NCI-H69 (cell line): ENCODE measurements around the gene PTPRT.
"Not testable (repeated sequence)": the region's sequence is repeated elsewhere in the genome, so short reads cannot be mapped to it uniquely, and the experiment has no call there.

Source experiments
- DNase-seq: peaks from one replicate; lab custom pipeline; 2025; lab: John Stamatoyannopoulos, UW

Gene PTPRT

GRCh38 chr20:42910808-42911207, 278.9 kb downstream of the PTPRT start:
- DNase-seq: not testable (repeated sequence)

- DNase-seq: no peak
Observed at GRCh38 chr20:42907730-42908129, 282.0 kb downstream of the PTPRT start.

GRCh38 chr20:42906120-42906519, 283.6 kb downstream of the PTPRT start:
- DNase-seq: no peak

GRCh38 chr20:42902509-42902908, 287.2 kb downstream of the PTPRT start:
- no peak for DNase-seq

- no peak for DNase-seq
Observed at GRCh38 chr20:42901689-42902440, 287.8 kb downstream of the PTPRT start.

GRCh38 chr20:42900764-42901163, 288.9 kb downstream of the PTPRT start:
- not testable (repeated sequence) for DNase-seq

- no peak for DNase-seq
Observed at GRCh38 chr20:42895020-42895419, 294.7 kb downstream of the PTPRT start.

GRCh38 chr20:42894483-42894882, 295.2 kb downstream of the PTPRT start:
- DNase-seq: no peak

GRCh38 chr20:42889517-42889916, 300.2 kb downstream of the PTPRT start:
- DNase-seq: no peak

- no peak for DNase-seq
Observed at GRCh38 chr20:42887281-42887680, 302.4 kb downstream of the PTPRT start.

GRCh38 chr20:42886801-42887200, 302.9 kb downstream of the PTPRT start:
- no peak for DNase-seq

GRCh38 chr20:42886046-42886445, 303.7 kb downstream of the PTPRT start:
- DNase-seq: no peak

GRCh38 chr20:42875581-42875980, 314.1 kb downstream of the PTPRT start:
- no peak for DNase-seq

- no peak for DNase-seq
Observed at GRCh38 chr20:42873259-42873658, 316.4 kb downstream of the PTPRT start.

- DNase-seq: no peak
Observed at GRCh38 chr20:42864116-42864515, 325.6 kb downstream of the PTPRT start.

- DNase-seq: no peak
Observed at GRCh38 chr20:42862446-42862845, 327.3 kb downstream of the PTPRT start.

- DNase-seq: no peak
Observed at GRCh38 chr20:42857446-42857845, 332.3 kb downstream of the PTPRT start.

- DNase-seq: no peak
Observed at GRCh38 chr20:42855896-42856295, 333.8 kb downstream of the PTPRT start.

- DNase-seq: no peak
Observed at GRCh38 chr20:42852691-42853090, 337.0 kb downstream of the PTPRT start.

GRCh38 chr20:42846784-42847490, 342.8 kb downstream of the PTPRT start:
- DNase-seq: no peak

GRCh38 chr20:42844751-42845150, 345.0 kb downstream of the PTPRT start:
- no peak for DNase-seq

GRCh38 chr20:42837456-42837855, 352.2 kb downstream of the PTPRT start:
- no peak for DNase-seq

GRCh38 chr20:42836339-42836738, 353.4 kb downstream of the PTPRT start:
- DNase-seq: no peak

- DNase-seq: no peak
Observed at GRCh38 chr20:42807876-42808275, 381.8 kb downstream of the PTPRT start.
